Fibroblast of skin of right quadriceps (primary cell): ENCODE data around the gene TXNIP.
A peak's percentile ranks its signal among the peaks of the same experiment; 100 is the strongest.
"Not testable (repeated sequence)": the region's sequence is repeated elsewhere in the genome, so short reads cannot be mapped to it uniquely, and the experiment has no call there.

ENCODE experiments used
- DNase-seq: peaks from one replicate; pipeline ENCODE4 v3.0.0-alpha.2; 2013

The TXNIP gene

GRCh38 chr1:145996433-145997015 lies at the start of gene TXNIP:
TXNIP (minus strand) TSS chr1:145996579; CDS start chr1:145996266, 313 bp downstream.
- peak; percentile 98 for DNase-seq

GRCh38 chr1:146039844-146040194 lies 43.4 kb upstream of the TXNIP start:
- DNase-seq: no peak

- peak; percentile 90 for DNase-seq
Measured at GRCh38 chr1:146036965-146037646, 40.7 kb upstream of the TXNIP start.

- no peak for DNase-seq
Measured at GRCh38 chr1:146036241-146036964, 40.0 kb upstream of the TXNIP start.

GRCh38 chr1:146035048-146035423 lies 38.7 kb upstream of the TXNIP start:
- no peak for DNase-seq

GRCh38 chr1:146032631-146033219 lies 36.3 kb upstream of the TXNIP start:
- DNase-seq: peak; percentile 59

- DNase-seq: no peak
Measured at GRCh38 chr1:146031476-146031875, 35.1 kb upstream of the TXNIP start.

- DNase-seq: no peak
Measured at GRCh38 chr1:146029117-146029516, 32.7 kb upstream of the TXNIP start.

GRCh38 chr1:146026650-146027049 lies 30.3 kb upstream of the TXNIP start:
- DNase-seq: not testable (repeated sequence)

- DNase-seq: not testable (repeated sequence)
Measured at GRCh38 chr1:146025787-146026495, 29.6 kb upstream of the TXNIP start.

- no peak for DNase-seq
Measured at GRCh38 chr1:146022403-146023127, 26.2 kb upstream of the TXNIP start.

GRCh38 chr1:146021622-146022402 lies 25.4 kb upstream of the TXNIP start, which contains the start of gene HJV:
HJV (minus strand) TSS chr1:146021735; CDS start chr1:146020231, 1,504 bp downstream.
- no peak for DNase-seq

GRCh38 chr1:146021050-146021445 lies 24.7 kb upstream of the TXNIP start:
- no peak for DNase-seq

- no peak for DNase-seq
Measured at GRCh38 chr1:146020058-146021049, 24.0 kb upstream of the TXNIP start.

- no peak for DNase-seq
Measured at GRCh38 chr1:146019231-146020057, 23.1 kb upstream of the TXNIP start.

- DNase-seq: peak; percentile 58
Measured at GRCh38 chr1:146016891-146017290, 20.5 kb upstream of the TXNIP start.

GRCh38 chr1:146013559-146013922 lies 17.2 kb upstream of the TXNIP start:
- no peak for DNase-seq

GRCh38 chr1:146012703-146013558 lies 16.6 kb upstream of the TXNIP start:
- DNase-seq: peak; percentile 87
